HUES48 (cell line): Measurements from ENCODE around the gene VSIR.

Experiments used
- H3K27ac ChIP-seq: one replicate; pipeline ENCODE4 v1.7.0; 2013; ENCODE audit warnings: low read depth, low read length, inconsistent platforms
- H3K27me3 ChIP-seq: 2 replicates; pipeline ENCODE4 v1.6.1; 2013; ENCODE audit warnings: mild to moderate bottlenecking, low read length; ENCODE audit not compliant: control insufficient read depth, insufficient read depth
- H3K36me3 ChIP-seq: 2 replicates; pipeline ENCODE4 v1.6.1; 2013; ENCODE audit warnings: low read length; ENCODE audit not compliant: control insufficient read depth, insufficient read depth
- H3K4me1 ChIP-seq: 2 replicates; pipeline ENCODE4 v1.6.1; 2013; ENCODE audit warnings: mild to moderate bottlenecking, low read length; ENCODE audit not compliant: control insufficient read depth, insufficient read depth
- H3K4me3 ChIP-seq: 2 replicates; pipeline ENCODE4 v1.5.1; 2013; ENCODE audit warnings: mild to moderate bottlenecking, low read depth, low read length
- H3K9ac ChIP-seq: 2 replicates; pipeline ENCODE4 v1.6.1; 2013; ENCODE audit warnings: mild to moderate bottlenecking, low read depth, low read length, moderate library complexity
- H3K9me3 ChIP-seq: 2 replicates; pipeline ENCODE4 v1.6.1; 2013; ENCODE audit warnings: low read length; ENCODE audit not compliant: control insufficient read depth, insufficient read depth

Gene VSIR

DNA sequence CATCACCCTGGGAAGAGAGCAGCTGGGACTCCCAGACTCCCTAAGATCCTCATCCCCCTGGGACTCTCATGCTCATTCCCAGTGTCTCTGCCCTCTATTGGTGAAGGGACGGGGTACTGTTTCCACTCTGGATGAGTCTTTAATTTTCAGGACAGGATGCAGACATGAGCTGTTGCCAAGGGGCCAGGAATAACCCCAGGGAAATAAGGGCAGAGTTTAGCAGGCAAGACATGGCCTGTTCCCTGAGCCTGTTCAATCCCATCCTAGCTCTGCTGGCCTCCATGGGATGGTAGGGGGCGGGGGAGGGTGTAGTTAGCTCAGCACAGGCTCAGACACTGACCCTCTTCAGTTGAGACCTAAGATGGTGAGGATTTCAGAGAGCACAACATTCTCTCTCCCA, 67.7 kb downstream of the VSIR start:
- Histone ChIP-seq H3K9me3 (no peaks in the 10 kb centered on the region), H3K36me3 (no peaks in the 10 kb centered on the region), H3K4me1 (no peaks in the 10 kb centered on the region), H3K9ac (no peak overlapping the region), H3K4me3 (no peak overlapping the region), H3K27ac (no peak overlapping the region), H3K27me3 (no peaks in the 10 kb centered on the region)

DNA sequence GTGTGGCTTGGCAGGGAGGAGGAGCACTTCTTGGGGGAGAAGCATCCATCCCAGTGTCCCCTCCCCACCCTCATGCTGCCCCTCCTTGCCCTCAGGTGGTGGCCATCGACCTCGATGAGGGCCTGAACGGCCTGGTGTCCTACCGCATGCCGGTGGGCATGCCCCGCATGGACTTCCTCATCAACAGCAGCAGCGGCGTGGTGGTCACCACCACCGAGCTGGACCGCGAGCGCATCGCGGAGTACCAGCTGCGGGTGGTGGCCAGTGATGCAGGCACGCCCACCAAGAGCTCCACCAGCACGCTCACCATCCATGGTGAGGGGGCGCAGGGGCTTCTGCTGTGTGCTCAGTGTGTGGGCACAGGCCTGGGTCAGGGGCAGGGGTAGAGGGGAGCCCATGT, 68.5 kb downstream of the VSIR start:
- H3K4me3 ChIP-seq, result no peak overlapping the region
- H3K9ac ChIP-seq, result no peak overlapping the region
- no peaks in the 10 kb centered on the region for H3K36me3 ChIP-seq
- no peaks in the 10 kb centered on the region for H3K9me3 ChIP-seq
- H3K27me3 ChIP-seq, result no peaks in the 10 kb centered on the region
- no peak overlapping the region for H3K27ac ChIP-seq
- H3K4me1 ChIP-seq, result no peaks in the 10 kb centered on the region

DNA sequence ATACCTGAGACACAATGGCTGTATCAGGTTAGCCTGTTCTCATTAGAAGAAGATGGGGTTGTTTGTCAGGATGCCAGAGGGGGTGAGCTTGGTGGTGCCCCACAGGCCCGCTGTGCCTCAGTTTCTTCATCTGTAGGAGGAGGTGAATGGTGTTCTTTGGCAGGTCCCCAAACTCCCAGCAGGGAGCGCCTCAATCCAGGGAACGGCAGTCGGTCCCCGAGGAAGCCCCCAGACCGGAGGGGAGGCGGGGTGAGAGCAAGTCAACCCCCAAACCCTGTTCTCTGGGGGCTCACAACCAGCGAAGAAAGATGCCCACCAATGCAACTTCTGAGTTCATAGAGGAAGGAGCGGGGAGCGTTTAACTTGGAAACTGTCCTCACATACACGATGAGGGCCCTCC, 69.7 kb downstream of the VSIR start:
- H3K27ac ChIP-seq, result no peak overlapping the region
- no peaks in the 10 kb centered on the region for H3K4me1 ChIP-seq
- no peaks in the 10 kb centered on the region for H3K9me3 ChIP-seq
- no peaks in the 10 kb centered on the region for H3K36me3 ChIP-seq
- no peak overlapping the region for H3K9ac ChIP-seq
- H3K27me3 ChIP-seq, result no peaks in the 10 kb centered on the region
- no peak overlapping the region for H3K4me3 ChIP-seq

DNA sequence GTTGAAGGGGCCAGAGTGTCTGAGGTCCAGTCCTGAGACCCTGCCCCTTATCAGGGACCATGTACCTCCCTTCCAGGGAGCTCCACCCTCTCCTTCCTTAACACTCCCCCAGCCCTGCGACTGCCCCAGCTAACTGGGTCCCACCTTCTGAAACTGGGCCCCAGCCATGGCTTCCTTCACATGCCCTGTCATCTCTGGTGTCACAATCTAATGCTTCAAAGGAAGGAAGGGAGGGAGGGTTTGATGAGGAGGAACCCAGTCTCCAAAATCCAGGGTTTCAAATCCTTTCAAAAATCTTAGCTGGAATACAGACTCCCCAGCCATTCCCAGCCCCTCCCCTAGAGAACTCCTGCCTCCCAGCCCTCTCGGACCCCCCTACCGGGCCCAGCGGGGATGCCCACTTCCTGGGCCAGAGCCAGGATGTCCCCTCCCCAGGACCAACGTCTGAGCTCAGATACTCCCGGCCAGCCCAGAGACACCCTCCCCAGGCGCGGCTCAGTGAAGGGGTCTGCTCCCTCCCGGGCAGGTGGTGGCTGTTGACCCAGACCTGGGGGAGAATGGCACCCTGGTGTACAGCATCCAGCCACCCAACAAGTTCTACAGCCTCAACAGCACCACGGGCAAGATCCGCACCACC, 71.7 kb downstream of the VSIR start:
- no peak overlapping the region for H3K27ac ChIP-seq
- H3K9me3 ChIP-seq, result no peaks in the 10 kb centered on the region
- no peak overlapping the region for H3K4me3 ChIP-seq
- H3K36me3 ChIP-seq, result no peaks in the 10 kb centered on the region
- H3K4me1 ChIP-seq, result no peaks in the 10 kb centered on the region
- H3K9ac ChIP-seq, result no peak overlapping the region
- H3K27me3 ChIP-seq, result no peaks in the 10 kb centered on the region

DNA sequence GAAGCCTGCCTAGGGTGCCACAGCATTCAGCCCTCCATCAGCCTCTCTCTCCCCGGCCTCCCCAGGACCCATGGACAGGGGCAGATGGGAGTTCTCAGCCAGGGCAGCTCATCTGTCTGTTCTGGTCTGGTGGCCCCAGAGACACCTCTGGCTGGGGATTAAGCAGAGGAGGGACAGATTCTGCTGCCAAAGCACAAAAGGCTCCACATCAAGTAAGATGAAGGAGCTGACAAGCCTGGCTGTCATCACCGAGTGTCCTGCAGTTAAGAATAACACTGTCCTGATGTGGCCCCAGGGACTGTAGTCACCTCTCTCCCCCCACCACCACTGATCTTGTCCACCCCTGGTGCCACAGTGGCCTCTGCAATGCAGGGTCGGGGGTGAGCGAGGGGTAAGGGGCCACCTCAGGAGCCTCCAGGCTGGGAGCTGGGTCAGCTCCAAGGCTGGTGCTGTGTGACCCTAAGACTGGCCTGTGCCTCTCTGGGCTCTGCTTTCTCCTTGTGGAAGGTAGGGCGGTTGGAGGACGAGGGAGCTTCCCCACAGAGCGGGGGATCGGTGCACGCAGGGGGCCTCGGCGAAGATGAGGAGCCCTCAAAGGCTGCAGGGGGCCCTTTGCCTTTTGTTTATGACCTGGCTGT, 72.5 kb downstream of the VSIR start:
- Histone ChIP-seq H3K27ac (no peak overlapping the region), H3K36me3 (no peaks in the 10 kb centered on the region), H3K9me3 (no peaks in the 10 kb centered on the region), H3K9ac (no peak overlapping the region), H3K27me3 (no peaks in the 10 kb centered on the region), H3K4me3 (no peak overlapping the region), H3K4me1 (no peaks in the 10 kb centered on the region; the same call in 1 of the 2 replicates)

DNA sequence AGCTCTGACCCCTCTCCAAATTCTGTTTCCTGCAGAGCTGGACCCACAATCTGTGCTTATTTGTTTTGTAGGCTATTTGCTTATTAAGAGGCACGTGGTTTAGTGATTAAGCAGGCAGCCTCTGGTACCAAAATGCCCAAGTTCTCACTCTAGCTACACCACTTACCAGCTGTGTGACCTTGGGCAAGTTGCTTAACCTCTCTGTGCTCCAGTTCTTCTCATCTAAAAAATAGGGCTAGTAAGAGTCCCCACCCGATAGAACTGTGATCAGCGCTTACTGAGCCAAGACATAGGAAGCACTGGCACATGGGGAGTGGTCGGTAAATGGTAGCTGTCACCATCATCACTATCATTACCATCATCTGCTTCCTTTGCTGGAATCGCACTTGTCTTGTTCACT, 74.6 kb downstream of the VSIR start:
- no peak overlapping the region for H3K27ac ChIP-seq
- no peaks in the 10 kb centered on the region for H3K27me3 ChIP-seq
- no peak overlapping the region for H3K4me3 ChIP-seq
- H3K36me3 ChIP-seq, result no peaks in the 10 kb centered on the region
- H3K9ac ChIP-seq, result no peak overlapping the region
- no peaks in the 10 kb centered on the region; the same call in 1 of the 2 replicates for H3K4me1 ChIP-seq
- no peaks in the 10 kb centered on the region for H3K9me3 ChIP-seq

DNA sequence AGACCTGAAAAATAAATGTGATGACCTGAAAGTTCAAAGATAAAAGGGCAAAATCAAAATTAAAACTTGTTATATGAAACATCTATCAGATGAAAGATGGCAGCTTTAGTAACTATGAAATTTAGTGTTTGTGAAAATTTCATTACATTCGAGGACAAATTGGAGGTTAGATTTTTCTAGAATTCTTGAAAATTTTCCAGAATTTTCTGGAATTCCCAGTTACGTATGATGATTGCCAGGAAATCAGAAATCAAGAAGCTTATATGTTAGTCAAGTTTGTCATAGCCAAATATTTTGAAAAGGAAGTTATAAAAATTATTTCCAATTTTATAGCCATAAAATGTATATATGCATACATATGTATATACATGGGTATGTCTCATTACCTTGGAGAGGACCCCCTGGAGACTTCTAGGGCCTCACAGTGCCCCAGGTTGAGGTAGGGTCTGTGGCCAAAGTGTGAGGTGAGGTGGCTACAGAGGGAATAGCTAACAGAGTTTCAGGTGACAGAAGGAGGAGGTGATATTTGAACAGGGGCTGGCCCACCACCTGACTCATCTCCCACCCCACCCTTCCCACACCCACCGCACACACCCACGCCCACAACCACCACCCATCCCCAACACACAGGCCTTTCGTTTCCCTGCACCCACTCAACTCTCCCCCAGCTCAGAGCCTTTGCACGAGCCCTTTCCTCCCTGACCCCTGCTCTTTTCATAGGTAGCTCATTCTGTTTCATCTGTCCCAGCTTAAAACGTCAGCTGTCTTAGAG, 75.2 kb downstream of the VSIR start:
- Histone ChIP-seq H3K9me3 (no peaks in the 10 kb centered on the region), H3K4me3 (no peak overlapping the region), H3K9ac (no peak overlapping the region), H3K27ac (no peak overlapping the region), H3K4me1 (no peaks in the 10 kb centered on the region; the same call in 1 of the 2 replicates), H3K27me3 (no peaks in the 10 kb centered on the region), H3K36me3 (no peaks in the 10 kb centered on the region)
